Testis (tissue), 3 donors: ENCODE measurements around the gene GRM7. TPM values are rescaled to one million over a fixed set of nuclear protein-coding genes. Genes with fewer than 3 reads are reported as not detected.

Experiments
- DNase-seq: peaks from one replicate; pipeline ENCODE4 v3.0.0-alpha.2; 2019
- H3K27ac ChIP-seq, 2 donors: fragments of 200-600 bp; sonication (generic); one replicate each; pipeline ENCODE4 v1.5.1; 2019
- H3K27me3 ChIP-seq: fragments of 200-600 bp; sonication (generic); one replicate; pipeline ENCODE4 v1.5.1; 2019
- H3K36me3 ChIP-seq: fragments of 200-600 bp; sonication (generic); one replicate; pipeline ENCODE4 v1.5.1; 2017; ENCODE audit warnings: low read depth; ENCODE audit errors: missing control alignments
- H3K4me1 ChIP-seq: fragments of 200-600 bp; sonication (generic); one replicate; pipeline ENCODE4 v1.5.1; 2019
- H3K4me3 ChIP-seq, 2 donors: fragments of 200-600 bp; sonication (generic); one replicate each; pipeline ENCODE4 v1.5.1; 2017 to 2019
- H3K9me3 ChIP-seq: fragments of 200-600 bp; sonication (generic); one replicate; pipeline ENCODE4 v1.5.1; 2017
- POLR2A ChIP-seq: fragments of 450-650 bp; IDR thresholded peaks from one replicate; pipeline ENCODE4 v1.6.1; 2017; ENCODE audit warnings: antibody characterized with exemption, mild to moderate bottlenecking, moderate library complexity
- WGBS, 2 donors: methylation state at CpG; one replicate each; pipeline ENCODE4 v1.1.5; 2018; 5-methylcytosine and 5-hydroxymethylcytosine counted together
- intact Hi-C: fragments of 100-400 bp; cut with DNase I; formaldehyde crosslinking; loops from one replicate; pipeline ENCODE4 v1.15.1; 2023; ENCODE audit warnings: low total_unique reads
- polyA plus RNA-seq: library from polyadenylated mRNA; stranded (reverse); fragments of 350-450 nt; fragmentation: Illumina TruSeq; extraction: RNeasy Lipid Tissue Mini Kit (QIAGEN cat#74804); gene quantifications from one replicate; pipeline ENCODE4 v1.2.3, GENCODE V29; 2014; ENCODE audit warnings: low read depth, low replicate concordance; ENCODE audit not compliant: insufficient read depth
- total RNA-seq, 2 donors: library from RNA; depleted of rRNA; stranded (reverse); fragments of >200 nt; gene quantifications; one replicate each; pipeline ENCODE4 v1.2.3, GENCODE V29; 2016
- TF ChIP-seq, protein P1 (sequence below), 3 experiments: fragments of 450-650 bp in 2 of 3; fragments of 200-600 bp in 1 of 3; sonication (generic) in 1 of 3; IDR thresholded peaks; one replicate each; pipeline ENCODE4 v1.5.1; 2016 to 2019; ENCODE audit warnings: antibody characterized with exemption in 3 of 3, mild to moderate bottlenecking in 2 of 3, moderate library complexity in 1 of 3

GRM7 gene
- total and polyA plus RNA-seq, 3 donors from 2014 or later, result 2.0 to 3.2 (median 2.7) TPM

DNA sequence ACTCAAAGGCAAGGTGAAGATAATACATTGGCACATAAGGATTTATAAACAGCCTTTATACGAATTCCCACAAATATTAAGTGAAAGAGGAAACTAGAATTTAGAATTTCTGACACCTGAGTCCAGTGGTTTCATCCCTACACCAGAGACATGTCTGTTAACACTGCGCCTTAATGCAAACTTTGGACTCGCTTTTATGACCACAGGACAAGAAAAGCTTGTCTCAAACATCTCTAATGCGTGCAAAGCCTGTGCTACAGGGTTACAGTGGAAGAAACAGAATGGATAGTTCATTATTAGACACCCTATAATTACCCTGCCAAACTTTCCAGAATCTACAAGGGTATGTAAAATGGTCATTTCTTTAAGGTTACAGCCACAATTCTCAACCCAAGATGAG is 802.9 kb downstream of the GRM7 start:
- intact Hi-C loops, result no loop called here

DNA sequence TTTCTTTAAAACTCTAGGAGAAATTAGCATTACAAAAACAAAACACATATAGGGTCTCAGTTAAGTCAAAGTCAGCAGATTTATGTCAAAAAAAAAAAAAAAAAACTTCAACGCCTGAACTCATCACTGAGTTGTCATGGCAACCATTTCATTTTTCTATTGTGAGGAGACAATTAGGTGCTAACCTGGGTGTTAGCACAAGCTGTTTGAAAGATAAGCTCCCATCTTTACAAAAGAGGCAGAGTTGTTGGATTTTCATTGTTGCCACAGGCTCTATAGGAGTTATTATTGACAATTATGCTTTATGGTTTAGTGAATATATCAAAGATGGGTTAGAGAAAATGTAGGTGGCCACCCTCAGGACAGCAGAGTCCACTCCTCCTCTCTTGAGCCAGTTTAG is 806.9 kb downstream of the GRM7 start:
- Histone ChIP-seq H3K27me3 (no peaks in the 10 kb centered on the region), H3K4me1 (no peaks in the 10 kb centered on the region), H3K4me3 (no peak overlapping the region), H3K27ac (no peak overlapping the region), H3K36me3 (no peaks in the 10 kb centered on the region), H3K9me3 (no peaks in the 10 kb centered on the region)
- intact Hi-C loops, result no loop called here
- no peak for DNase-seq
- TF ChIP-seq, protein P1, sequence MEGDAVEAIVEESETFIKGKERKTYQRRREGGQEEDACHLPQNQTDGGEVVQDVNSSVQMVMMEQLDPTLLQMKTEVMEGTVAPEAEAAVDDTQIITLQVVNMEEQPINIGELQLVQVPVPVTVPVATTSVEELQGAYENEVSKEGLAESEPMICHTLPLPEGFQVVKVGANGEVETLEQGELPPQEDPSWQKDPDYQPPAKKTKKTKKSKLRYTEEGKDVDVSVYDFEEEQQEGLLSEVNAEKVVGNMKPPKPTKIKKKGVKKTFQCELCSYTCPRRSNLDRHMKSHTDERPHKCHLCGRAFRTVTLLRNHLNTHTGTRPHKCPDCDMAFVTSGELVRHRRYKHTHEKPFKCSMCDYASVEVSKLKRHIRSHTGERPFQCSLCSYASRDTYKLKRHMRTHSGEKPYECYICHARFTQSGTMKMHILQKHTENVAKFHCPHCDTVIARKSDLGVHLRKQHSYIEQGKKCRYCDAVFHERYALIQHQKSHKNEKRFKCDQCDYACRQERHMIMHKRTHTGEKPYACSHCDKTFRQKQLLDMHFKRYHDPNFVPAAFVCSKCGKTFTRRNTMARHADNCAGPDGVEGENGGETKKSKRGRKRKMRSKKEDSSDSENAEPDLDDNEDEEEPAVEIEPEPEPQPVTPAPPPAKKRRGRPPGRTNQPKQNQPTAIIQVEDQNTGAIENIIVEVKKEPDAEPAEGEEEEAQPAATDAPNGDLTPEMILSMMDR (IDR thresholded peaks at IDR 0.05), result no peak
- no peak for TF ChIP-seq POLR2A
- WGBS, 2 donors, result 91 to 92% methylated on average over 1 of the region's 1 CpG

More for the DNA sequence above, 802.9 kb downstream of the GRM7 start:
- Histone ChIP-seq H3K4me1 (no peaks in the 10 kb centered on the region), H3K36me3 (no peaks in the 10 kb centered on the region), H3K27ac (no peak overlapping the region), H3K9me3 (no peaks in the 10 kb centered on the region), H3K4me3 (no peak overlapping the region), H3K27me3 (no peaks in the 10 kb centered on the region)
- TF ChIP-seq POLR2A, result no peak
- TF ChIP-seq, protein P1 (IDR thresholded peaks at IDR 0.05), result no peak
- 89 to 92% methylated on average over 4 of the region's 4 CpGs for WGBS, 2 donors
- no peak for DNase-seq

DNA sequence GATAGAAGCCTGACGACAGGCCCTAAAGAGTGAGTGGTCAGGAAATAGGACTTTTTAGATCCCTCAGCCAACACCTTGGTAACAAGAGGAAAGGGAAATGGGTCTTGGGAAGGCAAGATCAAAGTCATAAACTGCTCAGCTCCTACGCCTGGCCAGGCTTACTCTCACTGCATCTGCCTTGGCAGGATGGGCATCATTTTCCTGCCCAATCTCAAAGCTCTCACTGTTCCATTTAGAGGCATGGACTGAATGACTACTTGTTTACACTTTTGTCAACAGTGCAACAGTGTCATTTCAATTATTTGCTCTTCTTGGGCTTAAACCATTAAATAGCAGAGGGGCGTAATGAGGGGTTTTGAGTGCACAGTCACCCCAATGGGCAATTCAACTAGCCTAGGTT is 808.7 kb downstream of the GRM7 start:
- Histone ChIP-seq H3K36me3 (no peaks in the 10 kb centered on the region), H3K4me1 (no peaks in the 10 kb centered on the region), H3K27me3 (no peaks in the 10 kb centered on the region), H3K9me3 (no peaks in the 10 kb centered on the region), H3K27ac (no peak overlapping the region), H3K4me3 (no peak overlapping the region)
- DNase-seq, result no peak
- 76 to 88% methylated on average over 3 of the region's 3 CpGs for WGBS, 2 donors
- intact Hi-C loops, result no loop called here
- TF ChIP-seq POLR2A, result no peak
- TF ChIP-seq, protein P1 (IDR thresholded peaks at IDR 0.05), result no peak

DNA sequence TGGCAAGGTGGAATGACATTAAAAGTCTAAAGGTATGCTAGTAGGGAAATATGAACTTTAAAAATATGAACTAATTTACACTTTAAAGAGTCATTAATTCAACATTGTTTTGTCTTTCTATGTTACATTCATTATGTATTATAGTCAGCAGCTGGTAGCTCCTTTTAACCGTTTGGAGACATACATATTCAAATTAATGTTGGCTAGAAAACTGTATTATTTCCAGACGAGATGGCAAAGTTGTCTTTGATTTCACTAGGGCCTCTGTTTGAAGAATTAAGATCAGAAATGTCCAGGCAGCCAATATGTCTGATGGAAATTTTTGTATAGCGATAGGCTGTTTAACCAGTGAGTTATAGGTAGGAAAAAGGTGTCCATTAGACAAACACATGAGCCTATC is 817.6 kb downstream of the GRM7 start:
- Histone ChIP-seq H3K36me3 (no peaks in the 10 kb centered on the region), H3K4me1 (peaks cover 7% of the 10 kb centered on the region), H3K27me3 (no peaks in the 10 kb centered on the region), H3K27ac (no peak overlapping the region), H3K4me3 (no peak overlapping the region), H3K9me3 (no peaks in the 10 kb centered on the region)
- 87 to 93% methylated on average over 3 of the region's 3 CpGs for WGBS, 2 donors
- TF ChIP-seq POLR2A, result no peak
- TF ChIP-seq, protein P1 (IDR thresholded peaks at IDR 0.05), result no peak
- intact Hi-C loops, result no loop called here
- DNase-seq, result no peak

DNA sequence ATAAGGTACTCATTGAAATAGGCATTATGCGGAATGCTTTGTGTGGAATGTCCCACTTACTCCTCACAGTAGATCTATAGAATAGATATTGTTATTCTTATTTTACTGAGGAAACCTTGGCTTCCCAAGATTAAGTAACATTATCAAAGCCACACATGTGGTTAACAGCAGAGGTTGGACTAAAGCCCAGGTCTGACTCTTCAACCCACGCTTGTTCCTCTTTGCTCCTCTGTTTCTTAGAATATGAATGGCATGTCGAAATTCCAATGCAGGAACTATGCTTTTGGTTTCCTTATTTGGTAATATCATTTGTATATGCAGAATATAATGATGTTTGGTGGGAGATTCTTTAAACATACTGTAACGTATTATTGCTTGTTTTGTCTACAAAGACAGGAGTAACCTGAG is 821.9 kb downstream of the GRM7 start:
- Histone ChIP-seq H3K27ac (peak overlapping the region in 1 of 2 donors; percentile 31), H3K27me3 (no peaks in the 10 kb centered on the region), H3K4me1 (peaks cover 7% of the 10 kb centered on the region), H3K4me3 (no peak overlapping the region), H3K36me3 (no peaks in the 10 kb centered on the region), H3K9me3 (no peaks in the 10 kb centered on the region)
- 37 to 40% methylated on average over 4 of the region's 4 CpGs for WGBS, 2 donors
- TF ChIP-seq POLR2A, result no peak
- TF ChIP-seq, protein P1 (IDR thresholded peaks at IDR 0.05), result no peak
- intact Hi-C loops, result no loop called here
- DNase-seq, result peak; percentile 57
